B cell (primary cell): ENCODE results near the gene TPRA1. TPM values are rescaled to one million over a fixed set of nuclear protein-coding genes. Genes with fewer than 3 reads are reported as not detected.
A peak's percentile ranks its signal among the peaks of the same experiment; 100 is the strongest.

ENCODE experiments used
- ATAC-seq: fragments of 200-7000 bp; cut with Tn5 transposase; one replicate; pipeline ENCODE4 v1.10.0; 2021; ENCODE audit warnings: low read depth, mild to moderate bottlenecking, moderate number of reproducible peaks, moderate library complexity
- CTCF ChIA-PET: fragments of 350-600 bp; sonication (Branson Sonifier 250); formaldehyde crosslinking; loops from one replicate; lab custom pipeline; 2021; ENCODE audit warnings: antibody characterized with exemption, inconsistent platforms; lab: Charles Lee
- POLR2A ChIA-PET: fragments of 350-600 bp; sonication (Branson Sonifier 250); formaldehyde crosslinking; loops from one replicate; lab custom pipeline; 2021; ENCODE audit warnings: antibody characterized with exemption; lab: Charles Lee
- DNase-seq: peaks from one replicate; pipeline ENCODE4 v3.0.0; 2013
- H2AFZ ChIP-seq: 2 replicates; pipeline ENCODE4 v1.6.1; 2012; ENCODE audit warnings: mild to moderate bottlenecking, low read depth, low read length; ENCODE audit not compliant: insufficient read depth, poor library complexity, severe bottlenecking
- H3K27ac ChIP-seq, 2 donors: 1 replicate in 1 of 2; 2 replicates in 1 of 2; pipeline ENCODE4 v1.5.1; 2012 to 2013; ENCODE audit warnings: low read length in 2 of 2, mild to moderate bottlenecking in 2 of 2, moderate library complexity in 1 of 2
- H3K27me3 ChIP-seq, 4 experiments: fragments of 200-600 bp in 1 of 4; sonication (generic) in 1 of 4; replicated peaks in 1 of 4; 1 replicate in 2 of 4; 2 replicates in 2 of 4; pipeline versions ENCODE4 v1.6.1 to v1.7.0; 2013 to 2016; ENCODE audit warnings: low read length in 3 of 4, mild to moderate bottlenecking in 2 of 4, mixed read lengths in 1 of 4, moderate library complexity in 1 of 4; ENCODE audit not compliant: insufficient read depth in 4 of 4, control insufficient read depth in 3 of 4; ENCODE audit errors: control extremely low read depth in 1 of 4
- H3K36me3 ChIP-seq, 2 experiments: replicated peaks in 1 of 2; 1 replicate in 1 of 2; 2 replicates in 1 of 2; pipeline versions ENCODE4 v1.6.1 to v1.7.1; 2013; ENCODE audit warnings: low read length in 1 of 2; ENCODE audit not compliant: insufficient read depth in 2 of 2, control insufficient read depth in 1 of 2; ENCODE audit errors: control extremely low read depth in 1 of 2, extremely low read depth in 1 of 2
- H3K4me1 ChIP-seq, 2 donors: fragments of 200-600 bp in 1 of 2; sonication (generic) in 1 of 2; 1 replicate in 1 of 2; 2 replicates in 1 of 2; pipeline versions ENCODE4 v1.5.1 to v1.6.1; 2013 to 2017; ENCODE audit warnings: low read length in 2 of 2; ENCODE audit not compliant: control insufficient read depth in 2 of 2, insufficient read depth in 2 of 2
- H3K4me2 ChIP-seq: replicated peaks from 2 replicates; pipeline ENCODE3; 2012; ENCODE audit warnings: mild to moderate bottlenecking, low read depth, low read length; ENCODE audit not compliant: poor library complexity, severe bottlenecking
- H3K4me3 ChIP-seq, 5 experiments: fragments of 200-600 bp in 1 of 5; sonication (generic) in 1 of 5; 1 replicate in 3 of 5; 2 replicates in 2 of 5; pipeline versions ENCODE4 v1.5.1 to v1.7.0; 2011 to 2016; ENCODE audit warnings: low read length in 4 of 5, mild to moderate bottlenecking in 4 of 5, low read depth in 2 of 5, control low read depth in 1 of 5, moderate library complexity in 1 of 5; ENCODE audit not compliant: insufficient read depth in 1 of 5; ENCODE audit errors: control extremely low read depth in 1 of 5, extremely low read depth in 1 of 5
- H3K79me2 ChIP-seq: fragments of 200-600 bp; sonication (generic); one replicate; pipeline ENCODE4 v1.6.0; 2016; ENCODE audit warnings: low read length; ENCODE audit not compliant: control insufficient read depth, insufficient read depth
- H3K9ac ChIP-seq: fragments of 200-600 bp; sonication (generic); 2 replicates; pipeline ENCODE4 v1.6.1; 2017; ENCODE audit warnings: mild to moderate bottlenecking, low read length, moderate library complexity
- H3K9me3 ChIP-seq, 3 donors: one replicate each; pipeline versions ENCODE4 v1.6.1 to v1.7.1; 2013; ENCODE audit warnings: low read length in 2 of 3; ENCODE audit not compliant: control insufficient read depth in 2 of 3, insufficient read depth in 1 of 3; ENCODE audit errors: control extremely low read depth in 1 of 3
- H4K20me1 ChIP-seq: 2 replicates; pipeline ENCODE4 v1.6.0; 2012; ENCODE audit warnings: mild to moderate bottlenecking, low read length; ENCODE audit not compliant: insufficient read depth, control insufficient read depth, poor library complexity, severe bottlenecking
- H3K27ac Mint-ChIP-seq: one replicate; pipeline ENCODE4 v1.8.0; 2021; ENCODE audit warnings: mixed read lengths
- H3K27me3 Mint-ChIP-seq: one replicate; pipeline ENCODE4 v1.8.0; 2021; ENCODE audit warnings: mixed read lengths
- H3K4me1 Mint-ChIP-seq: one replicate; pipeline ENCODE4 v1.8.0; 2021; ENCODE audit warnings: mixed read lengths
- H3K4me3 Mint-ChIP-seq: one replicate; pipeline ENCODE4 v1.8.0; 2021; ENCODE audit warnings: mixed read lengths
- H3K9me3 Mint-ChIP-seq: one replicate; pipeline ENCODE4 v1.8.0; 2022; ENCODE audit warnings: mixed read lengths; ENCODE audit not compliant: insufficient read depth
- EZH2 ChIP-seq: IDR thresholded peaks from 2 replicates; pipeline ENCODE4 v1.6.1; 2012; ENCODE audit warnings: borderline replicate concordance, low read depth, mild to moderate bottlenecking, moderate library complexity, low read length; ENCODE audit not compliant: insufficient read depth, poor library complexity, severe bottlenecking
- WGBS: methylation state at CpG from one replicate; pipeline ENCODE4 v1.1.5; 2013; ENCODE audit warnings: missing lambda C conversion rate; ENCODE audit not compliant: insufficient coverage; 5-methylcytosine and 5-hydroxymethylcytosine counted together
- intact Hi-C: fragments of 100-400 bp; cut with micrococcal nuclease; formaldehyde crosslinking; loops from one replicate; pipeline ENCODE4 v1.10.0; 2022
- polyA plus RNA-seq: library from polyadenylated mRNA; depleted of rRNA; stranded (reverse); fragments of >200 nt; gene quantifications from 2 replicates; pipeline ENCODE4 v1.2.3, GENCODE V29; 2012
- total RNA-seq, 2 donors: library from RNA; stranded (reverse); fragments of 120-200 nt in 1 of 2; gene quantifications; 1 replicate in 1 of 2; 2 replicates in 1 of 2; pipeline versions ENCODE4 v1.2.3 to v1.2.4, GENCODE V29; 2013 to 2022
- TF ChIP-seq, protein P1 (sequence below): fragments of 200-600 bp; IDR thresholded peaks from one replicate; pipeline ENCODE4 v1.8.0; 2022; ENCODE audit warnings: antibody characterized with exemption, mild to moderate bottlenecking

Gene TPRA1
- total and polyA plus RNA-seq, 2 donors (not counting 1 experiment from before 2014, with no cell fraction given) = 19.8 to 27.7 TPM

DNA sequence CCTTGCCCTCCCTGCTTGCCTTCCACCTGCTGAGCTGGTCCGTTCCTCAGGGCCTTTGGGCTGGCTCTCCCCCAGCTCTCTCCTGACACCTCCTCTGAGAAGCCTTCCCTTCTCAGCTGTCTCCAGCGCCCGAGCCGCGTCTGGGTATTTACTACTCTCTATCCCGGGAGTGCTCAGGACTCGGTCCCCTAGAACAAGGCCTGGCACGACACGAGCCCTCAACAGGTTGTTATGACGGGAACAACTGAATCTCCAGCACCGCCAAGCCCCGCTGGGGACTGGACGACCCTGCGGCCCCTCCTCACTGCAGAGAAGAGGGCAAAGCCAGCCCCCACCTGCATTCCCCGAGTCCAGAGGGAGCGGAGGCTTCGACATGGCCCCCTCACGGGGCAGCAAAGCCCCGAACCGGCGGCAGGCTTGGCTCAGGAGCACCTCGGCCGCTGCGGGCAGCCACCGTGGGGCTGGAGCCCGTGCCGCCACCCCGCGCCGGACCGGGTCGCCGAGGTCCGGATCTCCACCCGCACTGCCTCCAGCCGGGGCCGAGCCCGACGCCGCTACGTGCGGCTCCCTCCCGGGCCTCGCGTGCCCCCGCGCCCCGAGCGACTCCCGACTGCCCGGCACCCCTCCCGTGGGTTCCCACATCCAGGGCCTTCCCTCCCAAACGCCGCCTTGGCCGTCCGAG is 792 bp downstream of the TPRA1 start:
- Histone ChIP-seq H3K4me3 (peak overlapping the region in 4 of 5 experiments; percentile 69 to 87 (median 76)), H3K4me1 (peaks cover 16 to 23% of the 10 kb centered on the region in 2 donors), H3K9ac (peak overlapping the region; percentile 79), H3K27ac (peak overlapping the region in 1 of 2 donors; percentile 69), H4K20me1 (peaks cover 13% of the 10 kb centered on the region), H3K27me3 (no peaks in the 10 kb centered on the region), H3K36me3 (no peaks in the 10 kb centered on the region), H3K9me3 (no peaks in the 10 kb centered on the region), H3K4me2 (peak overlapping the region; percentile 84), H3K79me2 (peaks cover 20% of the 10 kb centered on the region), H2AFZ (peak overlapping the region; percentile 88)
- no peak for ATAC-seq
- peak overlapping the region; percentile 96 for H3K4me3 Mint-ChIP-seq
- H3K27me3 Mint-ChIP-seq = no peaks in the 10 kb centered on the region
- POLR2A ChIA-PET = no interaction called here
- H3K27ac Mint-ChIP-seq = peak overlapping the region; percentile 59
- TF ChIP-seq EZH2 = no peak
- TF ChIP-seq, protein P1, sequence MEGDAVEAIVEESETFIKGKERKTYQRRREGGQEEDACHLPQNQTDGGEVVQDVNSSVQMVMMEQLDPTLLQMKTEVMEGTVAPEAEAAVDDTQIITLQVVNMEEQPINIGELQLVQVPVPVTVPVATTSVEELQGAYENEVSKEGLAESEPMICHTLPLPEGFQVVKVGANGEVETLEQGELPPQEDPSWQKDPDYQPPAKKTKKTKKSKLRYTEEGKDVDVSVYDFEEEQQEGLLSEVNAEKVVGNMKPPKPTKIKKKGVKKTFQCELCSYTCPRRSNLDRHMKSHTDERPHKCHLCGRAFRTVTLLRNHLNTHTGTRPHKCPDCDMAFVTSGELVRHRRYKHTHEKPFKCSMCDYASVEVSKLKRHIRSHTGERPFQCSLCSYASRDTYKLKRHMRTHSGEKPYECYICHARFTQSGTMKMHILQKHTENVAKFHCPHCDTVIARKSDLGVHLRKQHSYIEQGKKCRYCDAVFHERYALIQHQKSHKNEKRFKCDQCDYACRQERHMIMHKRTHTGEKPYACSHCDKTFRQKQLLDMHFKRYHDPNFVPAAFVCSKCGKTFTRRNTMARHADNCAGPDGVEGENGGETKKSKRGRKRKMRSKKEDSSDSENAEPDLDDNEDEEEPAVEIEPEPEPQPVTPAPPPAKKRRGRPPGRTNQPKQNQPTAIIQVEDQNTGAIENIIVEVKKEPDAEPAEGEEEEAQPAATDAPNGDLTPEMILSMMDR = no peak
- peaks cover 32% of the 10 kb centered on the region for H3K4me1 Mint-ChIP-seq
- CTCF ChIA-PET = interaction anchor here (1.7 to 2.2 kb wide), 3 partner anchors 10 to 107 kb away, joined by 8 to 16 read pairs (median 15); no protein-coding TSS in a partner anchor
- 2% methylated on average over 56 of the region's 56 CpGs for WGBS
- no peaks in the 10 kb centered on the region for H3K9me3 Mint-ChIP-seq
- peak; percentile 43 for DNase-seq
- intact Hi-C loops = loop anchor here (1.0 to 10.0 kb wide), 7 partner anchors 9 to 1995 kb away; partner anchors contain the start of genes ABTB1, MCM2, OSBPL11 and RUVBL1
